Measurements from ENCODE around the gene AMPH. TPM values are rescaled to one million over a fixed set of nuclear protein-coding genes. Genes with fewer than 3 reads are reported as not detected.

Gene AMPH
- total and polyA plus RNA-seq, 11 donors, result 0.46 to 5.3 (median 3.1) TPM

DNA sequence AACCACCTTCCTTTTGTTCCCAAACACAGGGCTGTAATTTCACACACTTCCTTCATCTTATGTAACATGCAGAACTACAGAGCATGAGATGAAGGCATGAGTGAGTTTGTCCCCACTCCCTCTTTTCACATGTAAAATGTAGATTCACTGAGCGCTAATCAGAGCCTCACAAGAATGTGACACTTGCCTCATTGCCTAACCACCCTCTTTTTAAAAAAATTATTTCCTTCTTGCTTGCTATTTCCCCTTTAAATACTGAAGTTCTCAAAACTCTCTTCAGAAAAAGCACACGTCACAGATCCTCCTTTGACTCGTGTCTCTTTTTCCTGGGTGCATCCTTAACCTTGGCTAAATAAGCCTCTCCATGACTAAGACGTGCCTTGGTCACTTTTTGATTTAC is 236.5 kb downstream of the AMPH start:
- Histone ChIP-seq H3K9me3 (no peaks in the 10 kb centered on the region), H3K4me1 (peaks cover 0 to 9% (median 0%) of the 10 kb centered on the region in 12 donors), H3K27ac (no peak overlapping the region), H3K4me3 (no peak overlapping the region), H3K36me3 (no peaks in the 10 kb centered on the region), H3K27me3 (no peaks in the 10 kb centered on the region)
- WGBS, 4 donors, result 46 to 75% (median 63%) methylated on average over 4 of the region's 4 CpGs
- intact Hi-C loops (cut with DNase I), result loop anchor here in 7 of 10 donors (5.0 to 10.0 kb wide), 7 partner anchors 263 to 1130 kb away; no protein-coding TSS in a partner anchor
- no peak for DNase-seq
- TF ChIP-seq, protein P1, sequence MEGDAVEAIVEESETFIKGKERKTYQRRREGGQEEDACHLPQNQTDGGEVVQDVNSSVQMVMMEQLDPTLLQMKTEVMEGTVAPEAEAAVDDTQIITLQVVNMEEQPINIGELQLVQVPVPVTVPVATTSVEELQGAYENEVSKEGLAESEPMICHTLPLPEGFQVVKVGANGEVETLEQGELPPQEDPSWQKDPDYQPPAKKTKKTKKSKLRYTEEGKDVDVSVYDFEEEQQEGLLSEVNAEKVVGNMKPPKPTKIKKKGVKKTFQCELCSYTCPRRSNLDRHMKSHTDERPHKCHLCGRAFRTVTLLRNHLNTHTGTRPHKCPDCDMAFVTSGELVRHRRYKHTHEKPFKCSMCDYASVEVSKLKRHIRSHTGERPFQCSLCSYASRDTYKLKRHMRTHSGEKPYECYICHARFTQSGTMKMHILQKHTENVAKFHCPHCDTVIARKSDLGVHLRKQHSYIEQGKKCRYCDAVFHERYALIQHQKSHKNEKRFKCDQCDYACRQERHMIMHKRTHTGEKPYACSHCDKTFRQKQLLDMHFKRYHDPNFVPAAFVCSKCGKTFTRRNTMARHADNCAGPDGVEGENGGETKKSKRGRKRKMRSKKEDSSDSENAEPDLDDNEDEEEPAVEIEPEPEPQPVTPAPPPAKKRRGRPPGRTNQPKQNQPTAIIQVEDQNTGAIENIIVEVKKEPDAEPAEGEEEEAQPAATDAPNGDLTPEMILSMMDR (IDR thresholded peaks at IDR 0.05), result no peak
- peak in 1 of 4 donors; percentile 24 for ATAC-seq

DNA sequence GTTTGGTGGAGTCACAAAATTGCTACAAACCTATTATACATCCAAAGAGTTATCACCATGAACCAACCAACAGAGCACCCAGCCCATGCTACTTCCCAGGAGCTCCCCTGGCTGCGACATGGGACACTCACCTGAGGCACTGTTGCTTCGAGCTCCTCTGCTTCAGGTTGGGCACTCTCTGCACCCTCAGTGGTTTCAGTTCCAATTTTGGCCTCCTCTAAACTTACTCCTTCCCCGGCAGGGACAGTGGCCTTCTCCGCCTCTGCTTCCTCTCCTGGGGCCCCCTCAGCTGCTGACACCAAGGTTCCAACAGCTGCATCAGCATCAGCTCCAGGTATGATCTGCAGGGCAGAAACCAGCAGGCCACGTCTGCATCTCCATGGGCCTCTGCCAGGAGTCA is 237.3 kb downstream of the AMPH start:
- no peak for ATAC-seq
- Histone ChIP-seq H3K4me3 (no peak overlapping the region), H3K27me3 (no peaks in the 10 kb centered on the region), H3K27ac (no peak overlapping the region), H3K4me1 (peaks cover 0 to 9% (median 0%) of the 10 kb centered on the region in 12 donors), H3K9me3 (no peaks in the 10 kb centered on the region), H3K36me3 (no peaks in the 10 kb centered on the region)
- no peak for DNase-seq
- intact Hi-C loops (cut with DNase I), result loop anchor here in 4 of 10 donors (10.0 kb wide), 3 partner anchors 351 to 1131 kb away; no protein-coding TSS in a partner anchor
- WGBS, 4 donors, result 82 to 88% (median 84%) methylated on average over 5 of the region's 5 CpGs
- TF ChIP-seq, protein P1 (IDR thresholded peaks at IDR 0.05), result no peak
- TF ChIP-seq POLR2A (IDR thresholded peaks at IDR 0.05), result no peak

DNA sequence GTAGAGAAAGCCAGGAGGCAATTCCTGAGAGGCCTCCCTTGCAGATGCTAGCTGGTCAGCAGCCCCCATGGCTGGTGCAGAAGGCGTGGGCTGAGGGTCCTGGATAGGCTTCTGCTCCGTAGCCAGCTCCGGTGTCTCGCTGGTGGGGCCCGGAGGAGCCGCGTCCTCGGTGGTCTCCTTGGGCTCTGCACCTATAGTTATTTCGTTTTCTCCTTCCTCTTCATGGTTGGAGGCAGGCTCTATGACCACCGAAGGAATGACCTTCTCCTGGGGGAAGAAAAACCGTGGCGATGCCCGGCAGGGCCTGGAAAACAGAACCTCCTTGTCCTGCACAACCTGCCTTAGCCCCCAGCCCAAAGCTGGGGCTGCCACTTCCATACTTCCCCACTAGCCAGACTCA is 239.4 kb downstream of the AMPH start:
- intact Hi-C loops (cut with DNase I), result loop anchor here in 4 of 10 donors (10.0 kb wide), 3 partner anchors 353 to 1133 kb away; no protein-coding TSS in a partner anchor
- no peaks in the 10 kb centered on the region for H3K36me3 ChIP-seq
- H3K4me1 ChIP-seq, result peaks cover 0 to 9% (median 0%) of the 10 kb centered on the region in 12 donors
- no peak overlapping the region for H3K27ac ChIP-seq
- no peak overlapping the region for H3K4me3 ChIP-seq
- DNase-seq (no peak), ATAC-seq (no peak)
- WGBS, 4 donors, result 94 to 98% (median 94%) methylated on average over 13 of the region's 13 CpGs
- peaks cover 0 to 13% (median 0%) of the 10 kb centered on the region in 12 donors for H3K9me3 ChIP-seq
- TF ChIP-seq, protein P1 (IDR thresholded peaks at IDR 0.05), result no peak
- TF ChIP-seq POLR2A (IDR thresholded peaks at IDR 0.05), result no peak
- no peaks in the 10 kb centered on the region for H3K27me3 ChIP-seq

DNA sequence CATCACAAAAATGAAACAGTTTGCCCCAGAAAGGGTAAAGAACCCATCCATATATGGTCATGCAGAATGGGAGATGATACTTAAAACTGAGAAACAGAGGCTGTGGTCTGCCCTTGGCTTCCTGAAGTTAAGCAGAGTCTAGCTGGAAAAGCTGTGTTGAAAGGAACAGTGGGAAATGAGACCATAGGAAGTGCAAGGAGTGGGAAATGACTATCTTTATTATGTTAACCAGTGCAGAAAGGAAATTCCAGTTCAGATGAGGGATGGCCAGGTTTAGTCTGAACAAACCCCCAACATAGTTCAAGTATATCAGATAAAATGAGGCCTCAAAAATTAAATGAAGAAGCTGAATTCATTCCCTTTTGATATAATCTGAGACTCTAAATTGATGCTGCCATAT is 245.5 kb downstream of the AMPH start:
- Histone ChIP-seq H3K36me3 (no peaks in the 10 kb centered on the region), H3K27me3 (no peaks in the 10 kb centered on the region), H3K4me3 (no peak overlapping the region), H3K4me1 (no peaks in the 10 kb centered on the region), H3K27ac (no peak overlapping the region), H3K9me3 (peaks cover 0 to 15% (median 0%) of the 10 kb centered on the region in 12 donors)
- no peak for TF ChIP-seq POLR2A (IDR thresholded peaks at IDR 0.05)
- TF ChIP-seq, protein P1 (IDR thresholded peaks at IDR 0.05), result no peak
- ATAC-seq (no peak), DNase-seq (no peak)
- intact Hi-C loops (cut with DNase I), result no loop called here
